NOMO-1 treated with DMSO at 0.1 percent for 48 hours (cell line): Measurements from ENCODE around the gene TPSAB1.

Experiments
- DNase-seq: peaks from one replicate; lab custom pipeline; 2025; ENCODE audit not compliant: unreplicated experiment; lab: John Stamatoyannopoulos, UW

The TPSAB1 gene

GRCh38 chr16:1209081-1209480, 31.4 kb upstream of the TPSAB1 start:
- no peak for DNase-seq

DNA sequence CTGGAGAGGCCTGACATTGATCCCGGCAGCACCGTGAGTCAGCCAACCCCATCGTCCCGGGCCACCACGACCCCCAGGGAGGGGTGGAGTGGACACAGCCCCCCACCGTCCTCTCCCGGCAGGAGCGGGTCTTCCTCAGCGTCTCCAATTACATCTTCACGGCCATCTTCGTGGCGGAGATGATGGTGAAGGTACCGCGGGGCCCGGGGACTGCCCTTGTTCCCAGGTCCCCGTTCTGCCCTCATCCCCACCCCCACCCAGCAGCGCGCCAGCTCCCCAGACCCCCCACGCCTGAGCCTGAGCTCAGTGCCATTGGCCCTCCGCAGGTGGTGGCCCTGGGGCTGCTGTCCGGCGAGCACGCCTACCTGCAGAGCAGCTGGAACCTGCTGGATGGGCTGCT, 30.0 kb upstream of the TPSAB1 start:
- no peak for DNase-seq

DNA sequence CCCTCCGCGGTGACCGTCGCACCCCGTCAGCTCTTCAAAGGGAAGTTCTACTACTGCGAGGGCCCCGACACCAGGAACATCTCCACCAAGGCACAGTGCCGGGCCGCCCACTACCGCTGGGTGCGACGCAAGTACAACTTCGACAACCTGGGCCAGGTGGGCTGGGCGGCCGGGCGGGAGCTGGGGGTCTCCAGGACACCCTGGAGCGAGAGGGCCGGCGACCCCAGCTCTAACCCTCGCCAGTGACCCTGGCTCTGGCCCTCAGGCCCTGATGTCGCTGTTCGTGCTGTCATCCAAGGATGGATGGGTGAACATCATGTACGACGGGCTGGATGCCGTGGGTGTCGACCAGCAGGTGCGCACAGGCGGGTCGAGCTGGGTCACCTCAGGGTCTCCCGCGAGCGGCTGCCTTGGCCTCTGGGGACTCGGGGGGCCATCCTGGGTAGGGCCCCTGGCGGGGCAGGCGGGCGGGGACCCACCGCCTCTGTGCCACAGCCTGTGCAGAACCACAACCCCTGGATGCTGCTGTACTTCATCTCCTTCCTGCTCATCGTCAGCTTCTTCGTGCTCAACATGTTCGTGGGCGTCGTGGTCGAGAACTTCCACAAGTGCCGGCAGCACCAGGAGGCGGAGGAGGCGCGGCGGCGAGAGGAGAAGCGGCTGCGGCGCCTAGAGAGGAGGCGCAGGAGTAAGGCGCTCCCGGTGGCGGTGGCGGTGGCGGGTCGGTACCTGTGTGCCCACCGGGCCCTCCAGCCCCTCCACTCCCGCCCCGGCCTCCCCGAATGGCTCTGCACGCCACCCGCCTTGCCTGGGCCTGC, 28.8 kb upstream of the TPSAB1 start:
- no peak for DNase-seq

DNA sequence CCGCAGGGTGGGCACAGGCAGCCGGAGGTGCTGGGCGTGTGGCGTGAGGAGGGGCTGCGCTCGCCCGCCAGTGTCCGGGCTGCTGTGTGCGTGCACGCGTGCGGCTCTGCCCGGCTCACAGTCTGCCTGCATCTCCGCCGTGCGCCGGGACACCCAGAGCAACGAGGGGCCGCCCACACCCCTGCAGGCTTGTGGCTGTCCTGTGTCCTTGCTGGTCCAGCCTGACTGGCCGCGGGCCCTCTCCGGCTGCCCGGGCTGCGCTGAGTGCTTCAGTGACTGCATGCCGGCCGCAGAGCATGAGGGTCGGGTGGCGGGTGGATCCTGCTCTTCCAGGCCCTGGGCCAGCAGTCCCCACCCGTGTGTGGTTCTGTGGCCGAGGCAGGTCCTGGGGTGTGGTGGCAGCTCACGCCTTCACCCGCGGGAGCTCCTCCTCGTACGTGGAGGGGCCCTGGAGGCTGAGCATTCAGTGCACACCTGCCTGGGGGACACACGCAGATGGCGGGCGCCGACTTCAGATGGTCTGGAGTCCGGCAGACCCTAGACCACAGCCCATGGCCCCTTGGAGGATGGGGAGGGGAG, 27.8 kb upstream of the TPSAB1 start:
- DNase-seq, result no peak

GRCh38 chr16:1213231-1213630, 27.3 kb upstream of the TPSAB1 start:
- no peak for DNase-seq

DNA sequence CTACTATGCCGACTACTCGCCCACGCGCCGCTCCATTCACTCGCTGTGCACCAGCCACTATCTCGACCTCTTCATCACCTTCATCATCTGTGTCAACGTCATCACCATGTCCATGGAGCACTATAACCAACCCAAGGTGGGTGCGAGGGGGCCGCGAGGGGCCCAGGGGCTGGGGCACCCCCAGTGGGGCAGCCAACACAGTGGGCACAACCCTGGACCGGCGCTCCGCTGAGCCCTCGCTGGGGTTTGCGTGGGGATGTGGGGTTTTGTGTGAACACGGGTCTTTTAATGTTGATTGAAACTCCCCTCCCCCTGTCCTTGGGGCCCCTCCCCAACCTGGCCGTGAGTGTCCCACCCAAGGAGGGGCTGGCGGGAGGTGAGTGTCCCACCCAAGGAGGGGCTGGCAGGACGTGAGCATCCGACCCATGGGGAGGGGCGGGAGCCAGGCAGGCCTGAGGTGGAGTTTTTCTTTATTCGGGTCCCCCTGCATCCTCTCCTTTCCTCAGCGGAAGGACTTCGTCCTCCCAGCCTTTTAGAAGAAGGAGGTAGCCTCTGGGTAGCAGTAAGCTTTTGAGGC, 26.6 kb upstream of the TPSAB1 start:
- no peak for DNase-seq

GRCh38 chr16:1214719-1215118, 25.8 kb upstream of the TPSAB1 start:
- no peak for DNase-seq

DNA sequence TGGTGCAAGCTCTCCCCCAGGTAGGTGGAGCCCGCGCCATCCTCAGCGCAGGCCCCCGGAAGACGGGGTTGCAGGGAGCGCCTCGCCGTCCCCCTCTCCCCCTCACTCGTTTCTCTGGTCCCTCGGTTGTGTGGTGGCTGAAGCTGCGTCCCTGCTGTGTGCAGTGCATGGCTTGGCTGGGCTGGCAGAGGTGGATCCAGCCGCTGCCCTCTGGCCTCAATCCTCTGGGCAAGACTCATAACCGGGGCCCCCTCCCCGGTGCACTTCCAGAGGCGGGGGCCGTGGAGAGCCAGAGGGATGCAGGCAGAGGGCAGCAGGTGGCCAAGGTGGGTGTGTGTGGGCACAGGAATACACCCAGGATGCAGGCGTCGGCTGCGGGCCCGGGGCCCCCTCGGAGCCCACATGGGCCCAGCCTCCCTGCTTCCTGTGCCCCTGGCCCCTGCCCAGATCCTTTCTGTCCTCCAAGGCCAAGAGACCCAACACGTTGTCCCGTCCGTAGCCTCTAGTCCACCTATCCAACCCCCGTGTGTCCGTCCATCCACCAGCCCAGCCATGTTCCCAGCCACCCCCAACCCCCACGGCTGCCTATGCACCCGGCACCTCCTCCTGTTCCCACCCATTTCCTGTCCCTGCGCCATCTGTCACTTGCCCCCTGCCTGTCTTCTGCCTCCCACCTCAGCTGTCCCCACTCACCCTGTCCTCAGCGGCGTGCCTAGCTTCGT, 24.8 kb upstream of the TPSAB1 start:
- DNase-seq, result no peak

GRCh38 chr16:1216296-1216619, 24.2 kb upstream of the TPSAB1 start:
- DNase-seq, result no peak

- no peak for DNase-seq
These were observed 23.7 kb upstream of the TPSAB1 start for GRCh38 chr16:1216681-1217400.

GRCh38 chr16:1217526-1217925, 23.0 kb upstream of the TPSAB1 start:
- no peak for DNase-seq

- DNase-seq, result no peak
These were observed 22.2 kb upstream of the TPSAB1 start for GRCh38 chr16:1218061-1218929.

DNA sequence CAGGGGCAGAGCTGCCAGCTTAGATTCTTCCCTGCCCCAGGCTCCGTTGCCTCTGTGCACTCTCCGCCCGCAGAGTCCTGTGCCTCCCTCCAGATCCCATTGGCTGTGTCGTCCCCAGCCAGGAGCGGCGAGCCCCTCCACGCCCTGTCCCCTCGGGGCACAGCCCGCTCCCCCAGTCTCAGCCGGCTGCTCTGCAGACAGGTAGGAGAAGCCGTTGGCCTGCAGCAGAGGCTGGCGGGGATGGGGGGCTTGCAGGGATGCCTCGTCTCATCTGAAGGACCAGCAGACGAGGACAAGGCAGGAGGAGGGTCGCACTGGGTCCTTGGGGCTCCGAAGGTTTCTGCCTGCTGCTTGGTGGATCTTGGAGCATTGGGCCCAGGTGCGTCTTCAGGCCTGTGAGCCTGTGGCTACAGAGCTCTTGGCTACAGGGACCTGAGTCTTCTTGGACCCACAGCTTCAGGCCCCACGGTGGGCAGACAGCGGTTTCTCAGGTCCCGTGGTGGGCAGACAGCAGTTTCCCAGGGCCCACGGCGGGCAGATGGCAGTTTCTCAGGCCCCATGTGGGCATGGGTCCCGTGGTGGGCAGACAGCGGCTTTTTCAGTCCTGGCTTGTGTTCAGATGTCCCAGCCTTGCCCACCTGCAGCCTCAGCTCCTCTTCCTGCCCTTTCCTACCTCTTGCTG, 21.4 kb upstream of the TPSAB1 start:
- no peak for DNase-seq

GRCh38 chr16:1220098-1220728, 20.3 kb upstream of the TPSAB1 start:
- DNase-seq, result no peak

- no peak for DNase-seq
These were observed 19.5 kb upstream of the TPSAB1 start for GRCh38 chr16:1220841-1221627.

- no peak for DNase-seq
These were observed 18.6 kb upstream of the TPSAB1 start for GRCh38 chr16:1221628-1222552.

GRCh38 chr16:1222553-1223354, 17.8 kb upstream of the TPSAB1 start:
- DNase-seq, result no peak
